ENCODE measurements around the gene AFAP1.

GRCh38 chr4:7816771-7817170, 122.9 kb downstream of the AFAP1 start:
- no peak for TF ChIP-seq CTCF (IDR thresholded peaks at IDR 0.05)
- TF ChIP-seq EP300 (IDR thresholded peaks at IDR 0.05), result no peak
- TF ChIP-seq POLR2A (IDR thresholded peaks at IDR 0.05), result no peak
- TF ChIP-seq POLR2AphosphoS5 (IDR thresholded peaks at IDR 0.05), result no peak
